ENCODE data around the gene CYP21A2. TPM values are rescaled to one million over a fixed set of nuclear protein-coding genes. Genes with fewer than 3 reads are reported as not detected.
"Not testable (repeated sequence)": the region's sequence is repeated elsewhere in the genome, so short reads cannot be mapped to it uniquely, and the experiment has no call there.

Gene CYP21A2
- total RNA-seq, 2 experiments from 2014 or later, result not detected

DNA sequence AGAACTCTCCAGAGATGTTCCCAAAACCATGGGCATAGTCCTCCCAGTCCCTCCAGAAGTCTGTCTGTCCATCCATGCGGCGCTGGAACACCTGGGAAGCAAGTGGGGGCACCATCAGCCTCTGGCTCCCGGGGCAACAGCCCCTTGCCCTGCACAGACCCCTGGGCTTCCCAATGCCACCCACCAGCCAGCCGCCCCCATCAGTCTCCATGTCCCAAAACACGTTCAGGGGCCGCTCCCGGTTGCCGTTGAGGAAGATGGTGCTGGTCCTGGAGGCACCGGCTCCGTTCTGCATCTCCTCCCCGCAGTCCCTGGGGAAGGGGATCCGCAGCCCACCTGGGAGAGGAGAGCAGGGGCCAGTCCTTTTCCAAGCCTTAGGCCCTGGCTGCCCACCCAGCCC, 28.7 kb upstream of the CYP21A2 start:
- H3K4me3 ChIP-seq (ENCODE audit: low read depth, low read length, poor library complexity, severe bottlenecking); H3K4me2 ChIP-seq (ENCODE audit: low read length); H3K79me2 ChIP-seq (ENCODE audit: insufficient read depth, low read depth, low read length); intact Hi-C loops (cut with micrococcal nuclease; ENCODE audit: unreplicated experiment); H3K9me2 ChIP-seq (ENCODE audit: insufficient read depth, low read length); BruUV-seq (replicated peaks); POLR2A ChIA-PET; CTCF ChIA-PET (ENCODE audit: unreplicated experiment); H4K20me1 ChIP-seq (ENCODE audit: insufficient read depth, low read length); H3K27ac ChIP-seq (ENCODE audit: low read depth, low read length, poor library complexity, severe bottlenecking); H3K9me3 ChIP-seq (ENCODE audit: low read length); H3K4me1 ChIP-seq (ENCODE audit: insufficient read depth, low read length, poor library complexity, severe bottlenecking); DNase-seq (ENCODE audit: low spot score); H3K36me3 ChIP-seq (ENCODE audit: insufficient read depth, low read length); H2AFZ ChIP-seq (ENCODE audit: low read length): not testable (repeated sequence)

DNA sequence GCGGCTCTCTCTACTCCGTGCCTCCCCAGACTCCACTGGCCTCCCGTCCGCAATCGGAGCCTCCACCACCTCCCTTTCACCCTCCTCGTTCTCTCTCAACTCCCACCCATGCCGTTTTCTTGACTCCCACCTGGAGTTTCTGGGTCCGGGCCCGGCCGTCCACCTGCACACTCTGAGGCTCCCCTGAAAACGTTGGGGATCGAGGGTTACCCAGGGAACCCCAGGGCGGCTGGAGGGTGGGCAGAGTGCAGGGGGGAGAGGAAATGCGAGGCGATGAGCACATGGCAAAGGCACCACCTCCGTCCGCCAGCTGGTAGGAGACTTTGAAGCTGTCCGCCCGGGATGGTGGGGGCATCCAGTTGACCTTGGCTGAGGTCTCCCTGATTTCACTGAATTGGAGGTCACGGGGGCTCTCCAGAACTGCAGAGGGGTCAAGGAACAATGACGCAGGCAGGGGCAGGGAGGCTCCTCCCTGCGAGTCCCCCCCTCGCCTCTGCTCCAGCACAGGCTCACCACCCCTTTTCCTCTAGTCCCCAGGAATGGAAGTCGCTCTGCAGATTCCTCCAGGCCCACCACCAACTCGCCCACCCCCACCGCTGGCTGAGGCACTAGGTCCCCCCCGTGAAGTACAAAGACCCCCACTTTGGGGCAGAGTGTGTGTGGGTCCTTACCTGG, 27.2 kb upstream of the CYP21A2 start:
- POLR2A ChIA-PET; H3K79me2 ChIP-seq (ENCODE audit: insufficient read depth, low read depth, low read length); DNase-seq (ENCODE audit: low spot score); CTCF ChIA-PET (ENCODE audit: unreplicated experiment); H3K36me3 ChIP-seq (ENCODE audit: insufficient read depth, low read length); H4K20me1 ChIP-seq (ENCODE audit: insufficient read depth, low read length); BruUV-seq (replicated peaks); H3K9me2 ChIP-seq (ENCODE audit: insufficient read depth, low read length); H3K4me1 ChIP-seq (ENCODE audit: insufficient read depth, low read length, poor library complexity, severe bottlenecking); H3K4me2 ChIP-seq (ENCODE audit: low read length); H3K27ac ChIP-seq (ENCODE audit: low read depth, low read length, poor library complexity, severe bottlenecking); H3K4me3 ChIP-seq (ENCODE audit: low read depth, low read length, poor library complexity, severe bottlenecking); H2AFZ ChIP-seq (ENCODE audit: low read length); intact Hi-C loops (cut with micrococcal nuclease; ENCODE audit: unreplicated experiment); H3K9me3 ChIP-seq (ENCODE audit: low read length): not testable (repeated sequence)

DNA sequence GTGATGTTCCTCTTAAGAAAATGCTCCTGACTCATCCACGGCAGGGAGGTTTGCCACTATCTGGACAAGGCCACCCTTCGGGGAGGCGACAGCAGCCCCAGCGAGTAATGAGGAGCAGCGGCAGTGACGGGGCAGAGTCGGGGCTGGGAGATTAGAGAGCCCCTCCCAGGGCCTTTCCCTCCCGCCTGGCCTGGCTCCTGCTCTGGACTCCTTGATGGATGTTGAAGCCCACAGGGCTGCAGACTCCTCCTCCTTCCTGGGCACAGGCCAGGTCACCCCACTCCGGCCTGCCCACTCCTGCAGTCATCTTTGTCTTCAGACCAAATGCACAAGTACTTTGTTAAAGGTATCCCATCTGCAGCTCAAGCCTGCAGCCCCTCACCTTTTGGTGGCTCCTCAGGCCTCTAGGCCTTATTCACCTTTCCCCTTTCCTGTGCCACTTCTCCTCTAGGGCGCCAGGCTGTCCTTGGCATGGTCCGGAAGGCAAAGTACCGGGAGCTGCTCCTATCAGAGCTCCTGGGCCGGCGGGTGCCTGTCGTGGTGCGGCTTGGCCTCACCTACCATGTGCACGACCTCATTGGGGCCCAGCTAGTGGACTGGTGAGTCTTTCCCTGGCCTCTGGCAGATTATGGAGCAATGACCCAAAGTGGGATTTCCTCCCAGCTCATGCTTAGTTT, 25.1 kb upstream of the CYP21A2 start:
- POLR2A ChIA-PET; H3K4me1 ChIP-seq (ENCODE audit: insufficient read depth, low read length, poor library complexity, severe bottlenecking); H3K27ac ChIP-seq (ENCODE audit: low read depth, low read length, poor library complexity, severe bottlenecking); H3K79me2 ChIP-seq (ENCODE audit: insufficient read depth, low read depth, low read length); H3K9me2 ChIP-seq (ENCODE audit: insufficient read depth, low read length); H3K36me3 ChIP-seq (ENCODE audit: insufficient read depth, low read length); H3K9me3 ChIP-seq (ENCODE audit: low read length); H3K4me2 ChIP-seq (ENCODE audit: low read length); H2AFZ ChIP-seq (ENCODE audit: low read length); CTCF ChIA-PET (ENCODE audit: unreplicated experiment); DNase-seq (ENCODE audit: low spot score); H4K20me1 ChIP-seq (ENCODE audit: insufficient read depth, low read length); H3K4me3 ChIP-seq (ENCODE audit: low read depth, low read length, poor library complexity, severe bottlenecking); intact Hi-C loops (cut with micrococcal nuclease; ENCODE audit: unreplicated experiment); BruUV-seq (replicated peaks): not testable (repeated sequence)

DNA sequence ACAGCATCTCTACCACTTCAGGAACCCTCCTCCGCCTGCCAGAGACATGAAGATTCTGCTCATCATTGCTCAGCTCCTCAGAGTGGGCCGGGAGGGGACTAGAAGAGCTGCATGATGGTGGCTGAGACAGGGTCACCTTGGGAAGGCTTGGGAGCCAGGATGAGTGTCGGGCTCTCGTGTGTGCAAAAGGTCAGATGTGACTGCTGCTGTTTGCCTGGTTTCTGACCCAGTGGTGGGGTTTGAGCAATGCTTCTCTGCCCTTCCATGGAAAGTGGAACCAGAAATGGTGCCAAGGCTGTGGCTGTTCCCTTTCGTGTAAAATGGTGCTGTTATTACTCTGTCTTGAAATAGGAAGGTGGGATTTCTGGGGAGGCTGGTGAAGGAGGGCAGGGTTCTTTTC, 24.5 kb upstream of the CYP21A2 start:
- H3K36me3 ChIP-seq (ENCODE audit: insufficient read depth, low read length); H3K79me2 ChIP-seq (ENCODE audit: insufficient read depth, low read depth, low read length); H3K27ac ChIP-seq (ENCODE audit: low read depth, low read length, poor library complexity, severe bottlenecking); intact Hi-C loops (cut with micrococcal nuclease; ENCODE audit: unreplicated experiment); H2AFZ ChIP-seq (ENCODE audit: low read length); H3K4me2 ChIP-seq (ENCODE audit: low read length); CTCF ChIA-PET (ENCODE audit: unreplicated experiment); H3K4me3 ChIP-seq (ENCODE audit: low read depth, low read length, poor library complexity, severe bottlenecking); H3K9me3 ChIP-seq (ENCODE audit: low read length); BruUV-seq (replicated peaks); DNase-seq (ENCODE audit: low spot score); POLR2A ChIA-PET; H4K20me1 ChIP-seq (ENCODE audit: insufficient read depth, low read length); H3K4me1 ChIP-seq (ENCODE audit: insufficient read depth, low read length, poor library complexity, severe bottlenecking); H3K9me2 ChIP-seq (ENCODE audit: insufficient read depth, low read length): not testable (repeated sequence)

DNA sequence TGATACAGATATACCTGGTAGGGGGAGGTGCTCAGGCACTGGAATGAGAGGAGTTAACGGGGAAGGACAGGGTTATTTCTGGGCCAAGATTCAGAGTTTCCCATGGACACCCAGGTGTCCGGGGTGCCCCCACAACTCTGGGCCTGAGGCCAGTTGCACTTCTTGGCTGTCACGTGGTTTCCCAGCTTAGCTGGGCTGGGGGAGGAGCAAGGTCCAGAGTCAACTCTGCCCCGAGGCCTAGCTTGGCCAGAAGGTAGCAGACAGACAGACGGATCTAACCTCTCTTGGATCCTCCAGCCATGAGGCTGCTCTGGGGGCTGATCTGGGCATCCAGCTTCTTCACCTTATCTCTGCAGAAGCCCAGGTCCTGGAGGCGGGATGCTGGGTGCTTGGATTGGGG, 23.7 kb upstream of the CYP21A2 start, which contains the start of gene C4B:
Gene C4B (plus strand): TSS at position 249 of the 400 bp plus-strand sequence. CDS start 51 bp downstream, at position 300.
- POLR2A ChIA-PET; CTCF ChIA-PET (ENCODE audit: unreplicated experiment): not testable (repeated sequence)

DNA sequence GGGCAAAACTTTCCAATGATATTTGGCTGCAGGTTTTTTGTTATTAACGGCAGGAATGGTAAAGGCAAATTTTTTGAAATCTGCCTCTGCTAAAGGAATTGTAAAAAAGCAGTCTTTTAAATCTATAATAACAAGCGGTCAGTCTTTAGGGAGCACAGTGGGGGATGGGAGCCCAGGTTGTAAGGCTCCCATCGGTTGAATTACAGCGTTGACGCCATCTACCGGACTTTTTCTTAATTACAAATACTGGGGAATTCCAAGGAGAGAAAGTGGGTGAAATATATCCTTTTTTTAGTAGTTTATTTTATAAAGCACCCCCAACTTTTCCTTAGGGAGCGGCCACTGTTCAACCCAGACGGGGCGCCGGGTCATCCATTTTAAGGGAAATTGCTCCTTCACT, 16.1 kb upstream of the CYP21A2 start:
- intact Hi-C loops (cut with micrococcal nuclease; ENCODE audit: unreplicated experiment); CTCF ChIA-PET (ENCODE audit: unreplicated experiment): not testable (repeated sequence)

More for the DNA sequence above, 23.7 kb upstream of the CYP21A2 start, which contains the start of gene C4B:
- H3K4me2 ChIP-seq (ENCODE audit: low read length); H3K4me1 ChIP-seq (ENCODE audit: insufficient read depth, low read length, poor library complexity, severe bottlenecking); H3K27ac ChIP-seq (ENCODE audit: low read depth, low read length, poor library complexity, severe bottlenecking); H3K9me3 ChIP-seq (ENCODE audit: low read length); H3K9me2 ChIP-seq (ENCODE audit: insufficient read depth, low read length); H3K36me3 ChIP-seq (ENCODE audit: insufficient read depth, low read length); H2AFZ ChIP-seq (ENCODE audit: low read length); intact Hi-C loops (cut with micrococcal nuclease; ENCODE audit: unreplicated experiment); DNase-seq (ENCODE audit: low spot score); H4K20me1 ChIP-seq (ENCODE audit: insufficient read depth, low read length); H3K4me3 ChIP-seq (ENCODE audit: low read depth, low read length, poor library complexity, severe bottlenecking); H3K79me2 ChIP-seq (ENCODE audit: insufficient read depth, low read depth, low read length); BruUV-seq (replicated peaks): not testable (repeated sequence)

More for the DNA sequence above, 16.1 kb upstream of the CYP21A2 start:
- H3K27ac ChIP-seq (ENCODE audit: low read depth, low read length, poor library complexity, severe bottlenecking); H3K4me2 ChIP-seq (ENCODE audit: low read length); H3K36me3 ChIP-seq (ENCODE audit: insufficient read depth, low read length); H3K9me3 ChIP-seq (ENCODE audit: low read length); BruUV-seq (replicated peaks); H3K4me3 ChIP-seq (ENCODE audit: low read depth, low read length, poor library complexity, severe bottlenecking); H3K4me1 ChIP-seq (ENCODE audit: insufficient read depth, low read length, poor library complexity, severe bottlenecking); POLR2A ChIA-PET; H2AFZ ChIP-seq (ENCODE audit: low read length); H3K9me2 ChIP-seq (ENCODE audit: insufficient read depth, low read length); DNase-seq (ENCODE audit: low spot score); H3K79me2 ChIP-seq (ENCODE audit: insufficient read depth, low read depth, low read length); H4K20me1 ChIP-seq (ENCODE audit: insufficient read depth, low read length): not testable (repeated sequence)

Data from OCI-LY7 (cell line).